ENCODE results near the gene GNAZ. TPM values are rescaled to one million over a fixed set of nuclear protein-coding genes. Genes with fewer than 3 reads are reported as not detected.
A peak's percentile ranks its signal among the peaks of the same experiment; 100 is the strongest.

Gene GNAZ
- total and polyA plus RNA-seq, 8 donors, result 4.3 to 18.8 (median 9.4) TPM

- 89 to 93% (median 90%) methylated on average over 10 of the region's 10 CpGs for WGBS, 5 donors
- DNase-seq, result no peak
These were observed 6.7 kb downstream of the GNAZ start for GRCh38 chr22:23076896-23077572.

GRCh38 chr22:23077627-23078461 is 7.5 kb downstream of the GNAZ start:
- H3K4me3 ChIP-seq, result no peak overlapping the region
- no peak for TF ChIP-seq POLR2AphosphoS5 (IDR thresholded peaks at IDR 0.05)
- TF ChIP-seq EP300 (IDR thresholded peaks at IDR 0.05), result no peak
- TF ChIP-seq CTCF (IDR thresholded peaks at IDR 0.05), result peak in 3 of 7 experiments; percentile 9 to 40 (median 16)
- no peak for TF ChIP-seq POLR2A (IDR thresholded peaks at IDR 0.05)
- peaks cover 21 to 58% (median 32%) of the 10 kb centered on the region in 4 donors for H3K4me1 ChIP-seq
- DNase-seq, result peak; percentile 28 to 66
- no peaks in the 10 kb centered on the region for H3K36me3 ChIP-seq
- intact Hi-C loops (cut with DNase I; ENCODE audit: low total_unique reads), result no loop called here
- H3K27ac ChIP-seq, result peak overlapping the region; percentile 12 to 66 (median 56)
- H3K9me3 ChIP-seq, result no peaks in the 10 kb centered on the region
- peaks cover 0 to 6% (median 0%) of the 10 kb centered on the region in 3 donors for H3K27me3 ChIP-seq
- WGBS, 5 donors, result 30 to 54% (median 40%) methylated on average over 11 of the region's 11 CpGs

More at GRCh38 chr22:23076896-23077572, 6.7 kb downstream of the GNAZ start:
- Histone ChIP-seq H3K27me3 (peaks cover 0 to 7% (median 0%) of the 10 kb centered on the region in 3 donors), H3K4me3 (no peak overlapping the region), H3K36me3 (no peaks in the 10 kb centered on the region), H3K9me3 (no peaks in the 10 kb centered on the region), H3K4me1 (peaks cover 23 to 59% (median 36%) of the 10 kb centered on the region in 4 donors), H3K27ac (peak overlapping the region in 4 of 5 donors; percentile 52 to 66 (median 57))
- intact Hi-C loops (cut with DNase I; ENCODE audit: low total_unique reads), result no loop called here
- TF ChIP-seq POLR2AphosphoS5 (IDR thresholded peaks at IDR 0.05) (no peak), EP300 (IDR thresholded peaks at IDR 0.05) (no peak), POLR2A (IDR thresholded peaks at IDR 0.05) (no peak), CTCF (IDR thresholded peaks at IDR 0.05) (no peak)

GRCh38 chr22:23078462-23078787 is 8.1 kb downstream of the GNAZ start:
- H3K27ac ChIP-seq, result peak overlapping the region; percentile 12 to 66 (median 56)
- WGBS, 5 donors, result 23 to 73% (median 37%) methylated on average over 3 of the region's 3 CpGs
- no peak for TF ChIP-seq CTCF (IDR thresholded peaks at IDR 0.05)
- TF ChIP-seq POLR2AphosphoS5 (IDR thresholded peaks at IDR 0.05), result no peak
- no peak for TF ChIP-seq EP300 (IDR thresholded peaks at IDR 0.05)

GRCh38 chr22:23079240-23079768 is 9.0 kb downstream of the GNAZ start:
- TF ChIP-seq POLR2AphosphoS5 (IDR thresholded peaks at IDR 0.05), result no peak
- no peak for TF ChIP-seq POLR2A (IDR thresholded peaks at IDR 0.05)
- no peak for TF ChIP-seq CTCF (IDR thresholded peaks at IDR 0.05)
- TF ChIP-seq EP300 (IDR thresholded peaks at IDR 0.05), result no peak
- Histone ChIP-seq H3K27ac (peak overlapping the region in 1 of 5 donors; percentile 56), H3K4me1 (peaks cover 21 to 58% (median 32%) of the 10 kb centered on the region in 4 donors), H3K27me3 (no peaks in the 10 kb centered on the region), H3K9me3 (no peaks in the 10 kb centered on the region), H3K4me3 (no peak overlapping the region), H3K36me3 (no peaks in the 10 kb centered on the region)
- DNase-seq, result no peak
- intact Hi-C loops (cut with DNase I; ENCODE audit: low total_unique reads), result no loop called here
- 77 to 84% (median 83%) methylated on average over 9 of the region's 9 CpGs for WGBS, 5 donors

More at GRCh38 chr22:23078462-23078787, 8.1 kb downstream of the GNAZ start:
- Histone ChIP-seq H3K4me3 (no peak overlapping the region), H3K4me1 (peaks cover 21 to 58% (median 32%) of the 10 kb centered on the region in 4 donors), H3K36me3 (no peaks in the 10 kb centered on the region), H3K27me3 (peaks cover 0 to under 1% (median 0%) of the 10 kb centered on the region in 3 donors), H3K9me3 (no peaks in the 10 kb centered on the region)
- intact Hi-C loops (cut with DNase I; ENCODE audit: low total_unique reads), result no loop called here
- DNase-seq, result no peak

All from stomach (tissue), 9 donors.